ENCODE data around the gene ITPR3.
A peak's percentile ranks its signal among the peaks of the same experiment; 100 is the strongest.

ITPR3 gene

DNA sequence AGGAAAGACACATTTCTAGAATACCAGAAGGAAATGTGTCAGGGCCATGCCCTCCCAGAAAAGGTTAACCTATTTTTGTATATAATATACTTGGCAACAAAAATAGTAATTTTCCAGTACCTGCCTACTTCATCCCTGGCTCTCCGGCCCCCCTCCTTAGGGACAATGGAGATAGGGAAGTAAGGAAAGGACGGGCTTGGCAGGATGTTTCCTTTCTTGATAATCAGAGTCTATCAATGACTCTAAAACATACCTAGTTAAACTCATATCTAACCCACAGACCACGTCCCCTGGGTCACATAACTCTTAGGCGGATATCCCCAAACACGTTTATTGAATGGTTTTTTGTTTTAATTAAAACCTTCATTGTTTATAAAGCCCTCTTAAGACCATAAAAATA lies 78.6 kb downstream of the ITPR3 start:
- DNase-seq (ENCODE audit: low read depth), result no peak
- H3K4me3 ChIP-seq (ENCODE audit: low read length), result no peak overlapping the region
- TF ChIP-seq, protein P1, sequence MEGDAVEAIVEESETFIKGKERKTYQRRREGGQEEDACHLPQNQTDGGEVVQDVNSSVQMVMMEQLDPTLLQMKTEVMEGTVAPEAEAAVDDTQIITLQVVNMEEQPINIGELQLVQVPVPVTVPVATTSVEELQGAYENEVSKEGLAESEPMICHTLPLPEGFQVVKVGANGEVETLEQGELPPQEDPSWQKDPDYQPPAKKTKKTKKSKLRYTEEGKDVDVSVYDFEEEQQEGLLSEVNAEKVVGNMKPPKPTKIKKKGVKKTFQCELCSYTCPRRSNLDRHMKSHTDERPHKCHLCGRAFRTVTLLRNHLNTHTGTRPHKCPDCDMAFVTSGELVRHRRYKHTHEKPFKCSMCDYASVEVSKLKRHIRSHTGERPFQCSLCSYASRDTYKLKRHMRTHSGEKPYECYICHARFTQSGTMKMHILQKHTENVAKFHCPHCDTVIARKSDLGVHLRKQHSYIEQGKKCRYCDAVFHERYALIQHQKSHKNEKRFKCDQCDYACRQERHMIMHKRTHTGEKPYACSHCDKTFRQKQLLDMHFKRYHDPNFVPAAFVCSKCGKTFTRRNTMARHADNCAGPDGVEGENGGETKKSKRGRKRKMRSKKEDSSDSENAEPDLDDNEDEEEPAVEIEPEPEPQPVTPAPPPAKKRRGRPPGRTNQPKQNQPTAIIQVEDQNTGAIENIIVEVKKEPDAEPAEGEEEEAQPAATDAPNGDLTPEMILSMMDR (IDR thresholded peaks at IDR 0.05; ENCODE audit: insufficient read depth, low read depth, low read length, missing control alignments), result no peak

DNA sequence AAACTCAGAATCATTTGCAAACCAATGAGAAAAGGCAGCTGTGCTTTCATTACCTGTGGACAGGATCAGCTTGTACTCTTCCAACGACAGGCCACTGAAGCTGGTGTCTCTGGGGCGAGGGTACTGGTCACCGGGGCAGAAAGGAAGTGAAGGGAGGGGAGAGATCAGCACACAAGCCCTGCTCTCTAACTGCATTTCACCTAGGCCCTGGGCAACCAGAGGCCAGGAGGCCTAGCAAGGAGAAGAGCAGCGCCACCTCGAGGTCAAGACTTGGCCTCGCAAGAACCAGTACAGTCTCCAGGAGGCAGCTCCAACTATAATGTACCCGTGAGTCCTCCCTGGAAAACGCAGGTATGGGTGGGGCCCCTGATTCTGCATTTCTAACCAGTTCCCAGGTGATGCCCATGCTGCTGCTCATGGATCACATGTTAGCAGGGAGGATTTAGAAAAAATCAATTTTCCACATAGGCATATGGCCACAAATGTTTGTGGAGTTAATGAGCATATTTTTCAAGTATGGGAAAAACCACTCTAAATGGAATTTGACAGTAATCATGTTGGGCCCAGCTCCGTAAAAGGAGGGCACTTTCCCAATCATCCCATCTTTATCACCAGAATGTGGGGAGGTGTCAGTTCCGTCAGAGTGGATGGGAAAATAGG lies 79.4 kb downstream of the ITPR3 start:
- H3K4me3 ChIP-seq (ENCODE audit: low read length), result no peak overlapping the region
- TF ChIP-seq, protein P1 (IDR thresholded peaks at IDR 0.05; ENCODE audit: insufficient read depth, low read depth, low read length, missing control alignments), result peak; percentile 94
- peak; percentile 88 for DNase-seq (ENCODE audit: low read depth)

DNA sequence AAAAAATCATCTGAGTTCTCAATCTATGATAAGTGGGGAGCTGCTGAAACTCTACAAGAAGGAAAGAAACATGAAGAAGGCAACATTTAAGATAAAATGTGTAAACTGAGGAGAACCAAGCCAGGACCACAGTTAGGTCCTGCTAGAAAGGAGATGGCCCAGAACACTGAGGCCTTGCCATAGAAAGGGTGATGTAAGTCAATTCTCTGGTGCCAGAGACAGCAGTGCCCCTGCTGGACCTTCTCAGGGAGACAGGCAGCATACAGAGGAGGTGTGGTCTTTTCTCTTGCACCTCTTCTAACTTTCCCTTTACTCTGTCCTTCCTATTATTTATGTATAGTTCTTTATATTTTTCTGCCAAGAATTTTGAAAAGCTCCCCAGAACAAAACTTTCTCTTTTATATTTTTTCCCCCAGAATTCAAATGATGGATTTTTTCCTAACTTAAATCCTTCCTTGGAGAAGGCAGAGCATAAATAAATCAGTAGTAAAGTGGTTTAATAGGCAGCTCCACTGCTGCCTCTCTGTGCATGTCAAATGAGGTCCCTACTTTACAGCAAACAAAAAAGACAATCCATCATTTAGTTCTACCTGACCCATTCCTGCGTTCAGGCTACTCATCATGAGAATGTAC lies 81.3 kb downstream of the ITPR3 start:
- DNase-seq (ENCODE audit: low read depth), result peak; percentile 70
- TF ChIP-seq, protein P1 (IDR thresholded peaks at IDR 0.05; ENCODE audit: insufficient read depth, low read depth, low read length, missing control alignments), result peak; percentile 80

DNA sequence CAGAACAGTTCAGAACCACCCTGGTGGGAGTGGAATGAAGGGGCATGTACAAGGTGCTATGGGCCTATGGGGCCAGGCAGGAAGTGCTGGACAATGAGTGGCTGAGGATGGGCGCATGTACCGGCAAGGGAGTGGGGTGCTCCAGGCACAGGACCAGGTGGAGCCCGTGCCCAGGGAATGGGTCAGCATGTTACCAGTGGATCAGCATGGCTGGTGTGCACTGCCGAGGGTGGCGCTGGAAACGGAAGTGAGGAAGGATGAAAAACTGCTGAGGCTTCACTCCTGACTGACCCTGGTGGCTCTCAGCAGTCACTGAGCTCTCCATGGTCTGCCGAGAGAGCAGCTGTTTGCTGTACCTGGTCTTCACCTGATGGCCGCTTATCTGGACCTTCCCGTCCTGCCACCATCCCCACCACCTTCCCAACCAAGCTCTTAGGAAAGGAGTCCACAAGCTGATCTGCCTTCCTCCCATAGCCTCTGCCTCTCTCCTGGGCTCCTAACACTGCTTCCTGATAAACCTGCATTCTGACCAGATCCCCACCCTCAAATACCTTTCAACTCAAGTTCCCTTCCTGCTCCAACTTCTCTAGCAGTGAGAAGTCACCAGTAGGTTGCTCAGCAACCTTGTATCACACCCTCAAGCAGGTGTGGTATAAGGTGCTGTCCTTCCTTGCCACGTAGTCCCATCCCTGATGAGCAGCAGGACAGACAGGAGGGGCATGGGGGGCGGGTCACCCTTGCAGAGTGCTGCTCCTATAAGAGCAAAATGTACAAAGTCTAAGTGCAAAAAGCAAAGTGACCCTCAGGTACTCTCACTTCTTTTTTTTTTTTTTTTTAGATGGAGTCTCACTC lies 83.3 kb downstream of the ITPR3 start:
- TF ChIP-seq, protein P1 (IDR thresholded peaks at IDR 0.05; ENCODE audit: insufficient read depth, low read depth, low read length, missing control alignments), result no peak
- peak; percentile 31 for DNase-seq (ENCODE audit: low read depth)
- no peak overlapping the region for H3K4me3 ChIP-seq (ENCODE audit: low read length)

More for the DNA sequence above, 81.3 kb downstream of the ITPR3 start:
- no peak overlapping the region for H3K4me3 ChIP-seq (ENCODE audit: low read length)

DNA sequence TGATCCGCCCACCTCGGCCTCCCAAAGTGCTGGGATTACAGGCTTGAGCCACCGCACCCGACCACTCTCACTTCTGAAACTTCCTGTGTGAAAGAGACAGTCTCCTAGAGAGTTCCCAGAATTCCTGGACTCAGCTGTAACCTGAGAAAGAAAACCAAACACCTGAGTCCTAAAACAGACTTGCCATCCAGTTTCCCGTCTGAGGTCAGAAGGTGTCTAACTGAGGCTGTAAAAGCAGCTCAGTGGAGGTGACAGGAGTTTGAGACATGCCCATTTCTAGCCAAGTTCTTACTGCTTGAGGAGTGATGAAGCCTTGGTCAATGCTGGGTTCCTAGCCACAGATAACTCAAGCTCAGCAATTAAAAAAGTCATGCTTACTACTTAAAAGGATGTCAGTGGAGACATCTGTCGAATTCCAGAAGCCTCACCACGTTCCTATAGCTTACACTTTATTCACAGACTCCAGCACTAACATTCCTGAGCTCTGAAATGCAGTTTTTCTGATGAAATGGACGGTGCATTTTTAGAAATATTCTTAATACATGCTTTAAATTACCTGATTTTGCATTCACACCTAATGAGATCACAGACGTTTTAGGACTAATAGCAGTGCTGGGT lies 84.3 kb downstream of the ITPR3 start:
- DNase-seq (ENCODE audit: low read depth), result no peak
- no peak overlapping the region for H3K4me3 ChIP-seq (ENCODE audit: low read length)
- TF ChIP-seq, protein P1 (IDR thresholded peaks at IDR 0.05; ENCODE audit: insufficient read depth, low read depth, low read length, missing control alignments), result no peak

DNA sequence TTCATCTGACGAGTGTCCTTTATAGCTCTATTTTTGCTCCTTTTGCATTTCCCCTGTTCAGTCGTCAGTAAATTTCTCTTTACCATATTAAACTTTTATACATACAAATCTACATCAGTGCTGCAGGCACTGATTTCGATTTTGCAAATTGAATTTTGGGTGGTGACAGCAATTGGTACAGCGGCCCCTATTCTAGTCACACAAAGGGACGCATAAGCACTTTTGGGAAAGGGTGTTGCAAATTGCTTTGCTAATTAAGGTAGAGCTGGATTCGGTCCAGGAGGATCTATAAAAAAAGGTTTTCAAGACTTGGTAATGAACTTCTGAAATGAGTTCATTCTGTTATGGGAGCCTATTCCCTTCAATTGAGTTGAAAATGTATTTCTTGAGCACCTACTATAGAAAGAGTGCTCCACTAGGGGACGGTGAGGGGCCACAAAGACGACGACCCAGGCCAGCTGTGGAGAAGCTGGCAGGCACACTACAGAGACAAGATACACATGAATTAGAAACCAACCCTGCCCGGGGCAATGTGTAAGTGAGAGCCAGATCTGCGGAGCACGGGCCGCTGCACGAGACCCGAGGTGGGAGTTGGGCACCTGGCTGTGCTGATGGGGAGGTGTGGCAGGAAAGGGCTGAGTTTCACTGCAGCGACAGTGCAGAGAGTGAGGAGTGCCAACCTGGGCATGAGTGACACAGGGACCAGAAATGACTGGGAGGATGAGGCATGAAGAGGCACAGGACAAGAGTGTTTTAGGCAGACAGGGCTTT lies 85.0 kb downstream of the ITPR3 start:
- TF ChIP-seq, protein P1 (IDR thresholded peaks at IDR 0.05; ENCODE audit: insufficient read depth, low read depth, low read length, missing control alignments), result no peak
- H3K4me3 ChIP-seq (ENCODE audit: low read length), result no peak overlapping the region
- no peak for DNase-seq (ENCODE audit: low read depth)
